Glutamatergic neuron (in vitro differentiated cells): ENCODE measurements around the gene ZNF419. TPM values are rescaled to one million over a fixed set of nuclear protein-coding genes. Genes with fewer than 3 reads are reported as not detected.

Source experiments
- DNase-seq: peaks from one replicate; pipeline ENCODE4 v3.0.0; 2022
- H3K27ac Mint-ChIP-seq: one replicate; pipeline ENCODE4 v1.8.0; 2020; ENCODE audit warnings: mild to moderate bottlenecking, mixed read lengths, inconsistent platforms; ENCODE audit not compliant: unreplicated experiment
- H3K27me3 Mint-ChIP-seq: one replicate; pipeline ENCODE4 v1.8.0; 2020; ENCODE audit warnings: mild to moderate bottlenecking, moderate library complexity, mixed read lengths, inconsistent platforms; ENCODE audit not compliant: unreplicated experiment
- H3K36me3 Mint-ChIP-seq: one replicate; pipeline ENCODE4 v1.8.0; 2020; ENCODE audit warnings: mild to moderate bottlenecking, mixed read lengths, inconsistent platforms; ENCODE audit not compliant: unreplicated experiment
- H3K4me1 Mint-ChIP-seq: one replicate; pipeline ENCODE4 v1.8.0; 2020; ENCODE audit warnings: mild to moderate bottlenecking, low read depth, mixed read lengths, inconsistent platforms; ENCODE audit not compliant: unreplicated experiment
- H3K4me3 Mint-ChIP-seq: one replicate; pipeline ENCODE4 v1.8.0; 2020; ENCODE audit warnings: mild to moderate bottlenecking, mixed read lengths, inconsistent platforms; ENCODE audit not compliant: unreplicated experiment
- H3K9me3 Mint-ChIP-seq: one replicate; pipeline ENCODE4 v1.8.0; 2020; ENCODE audit warnings: mild to moderate bottlenecking, moderate library complexity, mixed read lengths, inconsistent platforms; ENCODE audit not compliant: unreplicated experiment
- CTCF ChIP-seq: fragments of 200-600 bp; sonication (generic); IDR thresholded peaks from one replicate; pipeline ENCODE4 v1.5.0; 2021; ENCODE audit not compliant: partially characterized antibody, unreplicated experiment
- total RNA-seq: library from RNA; stranded (reverse); fragmentation: NEBNext Ultra II Directional; extraction: Animal tissue kit (Norgen Biotek cat#: 25700); gene quantifications from one replicate; pipeline ENCODE4 v1.2.1, GENCODE V29; 2021; ENCODE audit not compliant: unreplicated experiment

The ZNF419 gene
- total RNA-seq, 1 donor from 2014 or later = 17.7 TPM

DNA sequence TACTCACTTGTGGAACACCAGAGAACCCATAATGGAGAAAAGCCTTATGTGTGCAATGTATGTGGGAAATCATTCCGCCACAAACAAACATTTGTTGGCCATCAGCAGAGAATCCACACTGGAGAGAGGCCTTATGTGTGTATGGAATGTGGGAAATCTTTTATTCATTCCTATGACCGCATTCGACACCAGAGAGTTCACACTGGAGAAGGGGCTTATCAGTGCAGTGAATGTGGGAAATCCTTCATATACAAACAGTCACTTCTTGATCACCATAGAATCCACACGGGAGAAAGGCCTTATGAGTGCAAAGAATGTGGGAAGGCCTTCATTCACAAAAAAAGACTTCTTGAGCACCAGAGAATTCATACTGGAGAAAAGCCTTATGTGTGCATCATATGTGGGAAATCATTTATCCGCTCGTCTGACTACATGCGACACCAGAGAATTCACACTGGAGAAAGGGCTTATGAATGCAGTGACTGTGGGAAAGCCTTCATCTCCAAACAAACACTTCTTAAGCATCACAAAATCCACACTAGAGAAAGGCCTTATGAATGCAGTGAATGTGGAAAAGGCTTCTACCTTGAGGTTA, 50.5 kb downstream of the ZNF419 start:
- Mint-ChIP-seq H3K4me1 (no peaks in the 10 kb centered on the region), H3K4me3 (no peak overlapping the region), H3K9me3 (peaks cover 29% of the 10 kb centered on the region), H3K27me3 (peaks cover 5% of the 10 kb centered on the region), H3K36me3 (peaks cover 89% of the 10 kb centered on the region), H3K27ac (no peak overlapping the region)
- DNase-seq = no peak
- TF ChIP-seq CTCF = no peak

Other genes starting within 250 kb of the ZNF419 start
- 15.5 TPM for gene ZNF805, start 247.1 kb upstream of the ZNF419 start, total RNA-seq
- gene ZNF460, start 207.3 kb upstream of the ZNF419 start, total RNA-seq = 62.1 TPM
- gene ZNF543, start 167.3 kb upstream of the ZNF419 start, total RNA-seq = 16.7 TPM
- 15.8 TPM for gene ZNF304, start 136.5 kb upstream of the ZNF419 start, total RNA-seq
- 15.7 TPM for gene TRAPPC2B, start 124.2 kb upstream of the ZNF419 start, total RNA-seq
- 9.5 TPM for gene ZNF547, start 124.2 kb upstream of the ZNF419 start, total RNA-seq
- gene ZNF548, start 97.9 kb upstream of the ZNF419 start, total RNA-seq = 35.4 TPM
- 21.5 TPM for gene ZNF17, start 76.6 kb upstream of the ZNF419 start, total RNA-seq
- 23.3 TPM for gene ZNF749, start 52.4 kb upstream of the ZNF419 start, total RNA-seq
- 2.5 TPM for gene VN1R1, start 30.6 kb upstream of the ZNF419 start, total RNA-seq
- gene ZNF772, start 10.2 kb upstream of the ZNF419 start, total RNA-seq = 33.2 TPM
- gene ZNF773, start 12.2 kb downstream of the ZNF419 start, total RNA-seq = 13.9 TPM
- 10.8 TPM for gene ZNF549, start 39.6 kb downstream of the ZNF419 start, total RNA-seq
- 12.9 TPM for gene ZNF550, start 72.1 kb downstream of the ZNF419 start, total RNA-seq
- 11.2 TPM for gene ZNF416, start 91.2 kb downstream of the ZNF419 start, total RNA-seq
- gene ZIK1, start 96.4 kb downstream of the ZNF419 start, total RNA-seq = 21.5 TPM
- 4.6 TPM for gene ZNF530, start 112.1 kb downstream of the ZNF419 start, total RNA-seq
- gene ZNF134, start 126.5 kb downstream of the ZNF419 start, total RNA-seq = 41.2 TPM
- gene ZNF211, start 145.4 kb downstream of the ZNF419 start, total RNA-seq = 29.5 TPM
- 0.69 TPM for gene ZSCAN4, start 181.2 kb downstream of the ZNF419 start, total RNA-seq
- 13.4 TPM for gene ZNF551, start 194.2 kb downstream of the ZNF419 start, total RNA-seq
- gene ZNF154, start 221.5 kb downstream of the ZNF419 start, total RNA-seq = 57.5 TPM
- gene ZNF671, start 239.9 kb downstream of the ZNF419 start, total RNA-seq = 20.3 TPM